Upper lobe of left lung (tissue), 4 donors: Measurements from ENCODE around the gene PTGIS.

ENCODE experiments used
- EP300 ChIP-seq, 4 donors: sonication (generic); formaldehyde crosslinking; IDR thresholded peaks; one replicate each; pipeline ENCODE4 v1.5.1; 2017; ENCODE audit warnings: antibody characterized with exemption in 4 of 4, control low read depth in 2 of 4
- POLR2A ChIP-seq, 4 donors: fragments of 450-650 bp; IDR thresholded peaks; one replicate each; pipeline ENCODE4 v1.5.1; 2016 to 2017; ENCODE audit warnings: antibody characterized with exemption in 4 of 4, mild to moderate bottlenecking in 2 of 4
- POLR2AphosphoS5 ChIP-seq, 2 donors: sonication (generic); formaldehyde crosslinking; IDR thresholded peaks; one replicate each; pipeline ENCODE4 v1.5.1; 2017; ENCODE audit warnings: antibody characterized with exemption in 2 of 2
- TF ChIP-seq, protein P1 (sequence below), 6 experiments: fragments of 450-650 bp in 4 of 6; fragments of 200-600 bp in 2 of 6; sonication (generic) in 2 of 6; IDR thresholded peaks; one replicate each; pipeline ENCODE4 v1.5.1; 2016 to 2019; ENCODE audit warnings: antibody characterized with exemption in 6 of 6

DNA sequence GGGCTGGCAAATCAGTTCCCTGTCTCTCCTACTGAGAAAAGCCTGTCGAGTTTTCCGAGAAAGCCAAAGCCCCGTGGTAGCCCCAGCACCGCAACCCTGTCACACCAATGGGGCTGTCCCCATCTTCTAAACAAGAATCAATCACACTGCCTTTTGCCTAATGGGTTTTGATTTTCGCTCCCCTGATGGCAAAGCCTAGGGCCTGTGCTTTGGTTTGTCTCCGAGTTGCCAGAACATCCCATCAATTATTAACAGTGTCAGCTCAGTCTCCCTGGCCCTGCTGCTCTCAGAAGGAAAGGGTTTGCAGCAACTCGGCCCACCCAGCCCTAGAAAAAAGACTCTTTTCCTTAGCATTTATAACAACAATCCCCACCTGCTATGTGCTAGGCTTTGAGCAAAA lies 89.7 kb downstream of the PTGIS start:
- TF ChIP-seq, protein P1, sequence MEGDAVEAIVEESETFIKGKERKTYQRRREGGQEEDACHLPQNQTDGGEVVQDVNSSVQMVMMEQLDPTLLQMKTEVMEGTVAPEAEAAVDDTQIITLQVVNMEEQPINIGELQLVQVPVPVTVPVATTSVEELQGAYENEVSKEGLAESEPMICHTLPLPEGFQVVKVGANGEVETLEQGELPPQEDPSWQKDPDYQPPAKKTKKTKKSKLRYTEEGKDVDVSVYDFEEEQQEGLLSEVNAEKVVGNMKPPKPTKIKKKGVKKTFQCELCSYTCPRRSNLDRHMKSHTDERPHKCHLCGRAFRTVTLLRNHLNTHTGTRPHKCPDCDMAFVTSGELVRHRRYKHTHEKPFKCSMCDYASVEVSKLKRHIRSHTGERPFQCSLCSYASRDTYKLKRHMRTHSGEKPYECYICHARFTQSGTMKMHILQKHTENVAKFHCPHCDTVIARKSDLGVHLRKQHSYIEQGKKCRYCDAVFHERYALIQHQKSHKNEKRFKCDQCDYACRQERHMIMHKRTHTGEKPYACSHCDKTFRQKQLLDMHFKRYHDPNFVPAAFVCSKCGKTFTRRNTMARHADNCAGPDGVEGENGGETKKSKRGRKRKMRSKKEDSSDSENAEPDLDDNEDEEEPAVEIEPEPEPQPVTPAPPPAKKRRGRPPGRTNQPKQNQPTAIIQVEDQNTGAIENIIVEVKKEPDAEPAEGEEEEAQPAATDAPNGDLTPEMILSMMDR (IDR thresholded peaks at IDR 0.05): no peak
- TF ChIP-seq POLR2A (IDR thresholded peaks at IDR 0.05) (no peak), EP300 (IDR thresholded peaks at IDR 0.05) (no peak), POLR2AphosphoS5 (IDR thresholded peaks at IDR 0.05) (no peak)
